GM19452 (cell line): Measurements from ENCODE around the gene EXOC6B.

Source experiments
- ATAC-seq: cut with Tn5 transposase; IDR thresholded peaks from one replicate; pipeline ENCODE4 v1.9.1; 2021; ENCODE audit not compliant: unreplicated experiment

EXOC6B gene

DNA sequence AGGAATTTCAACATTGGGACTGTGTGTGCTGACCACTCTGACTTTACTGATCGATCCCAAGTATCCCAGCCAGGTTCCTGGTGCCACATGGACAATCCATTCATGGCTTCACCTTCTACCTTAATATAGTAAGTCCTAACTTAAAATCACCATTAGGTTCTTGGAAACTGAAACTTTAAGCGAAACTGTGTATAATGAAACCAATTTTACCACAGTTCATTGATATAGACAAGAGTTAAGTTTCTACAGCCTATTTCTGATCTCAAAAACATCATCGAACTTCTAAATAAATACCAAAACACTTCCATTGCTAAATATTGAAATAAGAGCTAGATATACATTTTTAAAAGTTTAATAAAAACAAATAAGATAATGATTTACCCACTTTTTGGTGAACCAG lies 4.4 kb upstream of the EXOC6B start:
- ATAC-seq = no peak

- no peak for ATAC-seq
These were observed 3.1 kb upstream of the EXOC6B start for GRCh38 chr2:72828840-72829507.

DNA sequence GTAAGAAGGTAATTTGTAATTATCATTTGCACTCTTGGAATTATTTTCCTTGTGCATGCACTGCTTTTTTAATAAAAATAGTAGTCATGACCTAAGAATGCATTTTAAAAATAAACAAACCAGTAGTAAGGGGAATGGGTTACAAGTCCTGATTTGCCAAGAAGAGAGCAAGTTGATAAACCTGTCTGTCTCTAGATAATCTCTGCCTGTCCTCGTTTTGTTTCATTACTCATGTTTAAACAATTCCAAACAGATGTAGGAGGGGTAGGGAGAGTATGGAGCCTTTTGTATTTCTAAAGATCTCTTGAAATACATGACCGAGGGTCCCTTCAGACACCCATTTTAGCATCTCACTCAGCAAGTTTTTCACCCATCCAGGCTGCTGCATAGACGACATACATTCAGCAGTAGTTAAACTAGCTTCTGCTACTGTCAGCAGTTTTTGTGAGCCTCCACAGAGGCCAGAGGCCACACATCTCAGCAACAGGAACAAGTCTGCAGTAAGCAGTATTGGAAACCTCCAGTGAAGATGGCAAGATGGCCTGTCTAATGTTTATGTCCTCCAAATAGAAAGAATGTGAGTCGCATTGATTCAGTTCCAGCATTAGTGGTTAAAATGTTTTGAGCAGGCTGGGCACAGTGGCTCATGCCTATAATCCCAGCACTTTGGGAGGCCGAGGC lies 2.3 kb upstream of the EXOC6B start:
- ATAC-seq = no peak

GRCh38 chr2:72827487-72827886 lies 1.7 kb upstream of the EXOC6B start:
- no peak for ATAC-seq

- ATAC-seq = no peak
These were observed 284 bp upstream of the EXOC6B start for GRCh38 chr2:72826156-72826477.

- ATAC-seq = no peak
These were observed 1.5 kb downstream of the EXOC6B start for GRCh38 chr2:72824224-72824842.

GRCh38 chr2:72822794-72823193 lies 3.0 kb downstream of the EXOC6B start:
- no peak for ATAC-seq

DNA sequence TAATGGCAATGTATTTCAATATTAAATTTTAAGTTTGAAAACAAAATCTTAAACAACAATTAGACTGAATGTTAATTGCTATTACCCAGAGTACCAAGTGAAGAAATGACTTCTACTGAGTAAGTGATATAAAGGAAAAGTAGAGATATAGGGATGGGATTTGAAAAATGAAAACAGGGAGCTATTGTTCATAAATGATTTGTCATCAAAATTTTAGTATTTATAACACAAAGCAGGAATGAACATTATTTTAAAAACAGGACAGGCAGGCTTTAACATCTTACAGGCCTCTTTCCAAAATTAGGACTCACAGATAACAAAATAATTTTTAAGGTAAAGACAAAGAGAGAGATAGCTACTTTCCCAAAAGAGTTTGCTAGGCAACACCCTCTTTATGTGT lies 3.9 kb downstream of the EXOC6B start:
- no peak for ATAC-seq

GRCh38 chr2:72821118-72821517 lies 4.7 kb downstream of the EXOC6B start:
- ATAC-seq = no peak

DNA sequence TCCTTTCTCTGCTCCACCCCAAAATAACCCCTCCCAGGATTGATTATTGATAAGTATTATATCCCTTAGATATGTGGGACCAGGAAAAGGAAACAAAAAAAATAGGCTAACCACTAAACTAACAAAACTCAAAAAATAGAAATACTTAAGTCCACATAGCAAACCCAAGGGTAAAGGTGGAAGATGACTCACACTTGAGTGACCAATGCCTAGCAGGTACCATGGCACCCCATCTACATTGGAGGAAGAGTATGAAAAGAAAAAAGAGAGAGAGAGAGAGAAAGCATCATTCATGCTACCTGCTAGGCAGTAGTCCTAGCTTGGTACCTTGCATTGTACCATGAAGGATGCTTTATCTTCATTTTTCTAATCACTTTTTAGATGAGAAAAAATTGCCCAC lies 6.3 kb downstream of the EXOC6B start:
- no peak for ATAC-seq

- no peak for ATAC-seq
These were observed 10.1 kb downstream of the EXOC6B start for GRCh38 chr2:72815655-72816278.

DNA sequence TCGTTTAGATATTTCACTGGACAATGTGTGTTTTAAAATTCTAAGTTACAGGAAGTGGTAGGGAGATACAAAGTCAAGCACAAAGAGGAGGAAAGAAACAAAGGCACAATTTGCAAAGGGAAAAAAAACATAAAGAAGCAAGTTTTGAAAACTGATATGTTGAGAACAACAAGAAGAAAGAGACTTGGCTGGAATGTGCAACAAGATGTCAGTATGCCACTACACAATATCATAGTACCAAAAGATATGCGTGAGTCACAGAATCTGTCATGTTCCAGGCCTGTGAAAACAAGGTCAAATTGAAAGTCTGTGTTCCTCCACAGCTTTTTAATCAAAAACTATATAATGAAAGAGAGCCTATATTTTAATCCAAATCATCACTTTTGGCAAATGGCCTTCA lies 12.0 kb downstream of the EXOC6B start:
- ATAC-seq = no peak

GRCh38 chr2:72810165-72810564 lies 15.7 kb downstream of the EXOC6B start:
- no peak for ATAC-seq

DNA sequence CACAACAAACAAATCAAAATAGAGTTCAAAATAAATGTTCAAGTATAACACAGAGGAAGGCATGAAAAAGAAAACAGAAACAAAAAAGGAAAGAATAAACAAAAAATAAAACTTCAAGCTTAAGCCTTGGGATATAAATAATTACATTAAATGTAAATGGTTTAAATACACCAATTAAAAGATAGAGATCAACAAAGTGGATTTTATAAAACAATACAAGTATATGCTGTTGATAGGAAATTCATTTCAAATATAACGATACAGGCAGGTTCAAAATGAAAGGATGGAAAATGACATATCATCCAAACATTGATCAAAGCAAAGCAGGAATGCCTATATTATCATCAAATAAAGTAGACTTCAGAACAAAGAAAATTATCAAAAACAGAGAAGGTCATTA lies 16.7 kb downstream of the EXOC6B start:
- no peak for ATAC-seq

DNA sequence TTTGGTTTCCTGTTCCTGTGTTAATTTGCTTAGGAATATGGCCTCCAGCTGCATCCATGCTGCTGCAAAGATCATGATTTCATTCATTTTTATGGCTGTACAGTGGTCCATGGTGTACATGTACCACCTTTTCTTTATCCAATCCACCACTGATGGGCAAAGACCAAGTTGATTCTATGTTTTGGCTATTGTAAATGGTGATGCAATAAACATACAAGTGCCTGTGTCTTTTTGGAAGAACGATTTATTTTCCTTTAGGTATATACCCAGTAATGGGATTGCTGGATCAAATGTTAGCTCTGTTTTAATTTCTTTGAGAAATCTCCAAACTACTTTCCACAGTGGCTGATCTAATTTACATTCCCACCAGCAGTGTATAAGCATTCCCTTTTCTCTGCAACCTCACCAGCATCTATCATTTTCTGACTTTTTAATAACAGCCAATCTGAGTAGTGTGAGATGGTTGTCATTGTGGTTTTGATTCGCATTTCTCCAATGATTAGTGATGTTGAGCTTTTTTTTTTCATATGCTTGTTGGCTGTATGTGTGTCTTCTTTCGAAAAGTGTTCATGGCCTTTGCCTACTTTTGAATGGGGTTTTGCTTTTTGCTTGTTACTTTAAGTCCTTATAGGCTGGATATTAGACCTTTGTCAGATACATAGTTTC lies 19.4 kb downstream of the EXOC6B start:
- no peak for ATAC-seq

- ATAC-seq = no peak
These were observed 22.1 kb downstream of the EXOC6B start for GRCh38 chr2:72803626-72804320.

DNA sequence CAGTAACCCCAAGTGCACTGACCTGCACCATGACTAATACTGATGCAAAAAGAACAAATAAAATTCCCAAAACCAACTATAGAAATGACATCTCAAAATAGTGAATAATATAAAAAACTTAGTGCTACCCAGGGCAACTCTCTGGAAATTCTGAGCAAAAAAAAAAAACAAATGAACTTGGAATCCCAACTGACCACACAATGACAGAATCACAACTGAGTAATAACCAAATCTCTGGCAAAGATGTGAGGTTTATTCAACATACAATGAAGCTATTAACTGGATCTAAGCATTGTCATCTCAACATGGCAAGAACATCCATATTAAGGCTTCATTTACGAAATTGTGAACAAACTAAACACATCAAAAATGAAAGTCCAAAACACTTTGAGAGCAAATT lies 22.7 kb downstream of the EXOC6B start:
- ATAC-seq = no peak

DNA sequence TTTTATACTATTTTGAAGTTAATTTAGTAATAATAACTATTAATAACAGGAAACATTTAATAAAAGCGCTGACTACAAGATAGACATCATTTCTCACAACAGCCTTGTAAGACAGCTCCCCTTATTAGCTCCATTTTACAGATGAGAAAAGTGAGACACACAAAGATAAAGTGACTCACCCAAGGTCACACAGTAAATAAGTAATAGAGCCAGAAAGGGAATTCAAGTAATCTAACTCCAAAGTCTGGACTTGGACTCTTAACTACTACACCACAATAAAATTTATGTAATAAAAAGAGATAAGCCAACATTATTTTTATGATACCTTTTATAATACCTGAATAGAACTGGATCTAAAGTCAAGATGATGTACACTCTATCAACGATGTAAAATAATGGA lies 25.3 kb downstream of the EXOC6B start:
- no peak for ATAC-seq

GRCh38 chr2:72797740-72798139 lies 28.1 kb downstream of the EXOC6B start:
- no peak for ATAC-seq

DNA sequence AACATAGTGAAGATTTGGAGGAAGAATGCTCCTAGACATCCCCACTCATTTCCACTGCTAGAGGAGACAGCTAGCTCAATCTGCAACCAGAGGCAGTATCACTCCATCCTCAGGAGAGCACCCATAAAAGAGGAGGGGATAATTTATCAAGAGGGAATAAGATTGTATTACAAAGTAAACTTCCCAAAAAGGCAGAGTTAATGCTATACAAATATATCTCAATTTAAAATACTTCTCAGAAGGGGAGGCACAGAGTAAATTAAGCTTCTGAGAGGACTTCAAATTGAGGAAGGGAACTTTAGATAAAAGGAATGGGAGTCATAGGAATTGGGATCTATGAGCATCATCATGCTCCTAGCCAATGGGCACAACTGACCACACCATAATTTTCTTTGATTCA lies 29.1 kb downstream of the EXOC6B start:
- no peak for ATAC-seq

DNA sequence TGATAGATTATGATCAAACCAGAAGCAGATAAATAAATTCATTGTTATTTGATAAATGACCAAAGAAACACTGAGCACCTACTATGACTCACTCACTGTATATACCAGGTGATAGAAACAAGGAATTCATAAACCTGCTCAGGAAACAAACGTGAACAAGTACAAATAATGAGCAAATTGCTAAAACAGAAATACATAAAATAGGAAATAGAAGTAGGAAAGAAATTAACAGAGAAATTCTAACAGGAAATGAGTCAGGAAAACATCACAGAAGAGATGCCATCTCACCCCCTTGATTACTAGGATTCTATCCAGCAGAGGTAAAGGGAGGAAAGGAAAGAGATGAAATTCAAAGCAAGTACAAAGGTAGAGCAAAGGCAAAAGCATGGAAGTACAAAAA lies 31.3 kb downstream of the EXOC6B start:
- ATAC-seq = no peak
